ENCODE measurements around the gene UVRAG. TPM values are rescaled to one million over a fixed set of nuclear protein-coding genes. Genes with fewer than 3 reads are reported as not detected.

Gene UVRAG
- total and polyA plus RNA-seq, 2 of the 13 experiments (the other 11 are each of a cell fraction or from before 2014, with no cell fraction given), result 9.7 to 17.3 TPM

- TF ChIP-seq EHMT2 (IDR thresholded peaks at IDR 0.05; ENCODE audit: borderline replicate concordance, low read depth, low read length) (no peak), HNRNPK (IDR thresholded peaks at IDR 0.05; ENCODE audit: low read depth, low read length, poor library complexity, severe bottlenecking) (peak; percentile 39), MEIS2 (CRISPR knock-in tag; IDR thresholded peaks at IDR 0.05) (0 out of 2 replicates have a peak, but pooled peaks have one; percentile 62), ZBTB10 (CRISPR knock-in tag; IDR thresholded peaks at IDR 0.05; ENCODE audit: borderline replicate concordance) (peak; percentile 87), ZNF343 (CRISPR knock-in tag; IDR thresholded peaks at IDR 0.05) (no peak; the same call in 1 of the 2 replicates), XRCC5 (optimal IDR thresholded peaks at IDR 0.05; ENCODE audit: low read length) (peak; percentile 56), ZNF124 (CRISPR knock-in tag; IDR thresholded peaks at IDR 0.05) (peak; percentile 64; the same call in 1 of the 2 replicates), ZNF709 (CRISPR knock-in tag; IDR thresholded peaks at IDR 0.05) (peak; percentile 88), ZNF768 (CRISPR knock-in tag; IDR thresholded peaks at IDR 0.05) (peak; percentile 47; the same call in 1 of the 2 replicates), CBX5 (CRISPR knock-in tag; IDR thresholded peaks at IDR 0.05; ENCODE audit: borderline replicate concordance) (no peak), ZNF207 (IDR thresholded peaks at IDR 0.05; ENCODE audit: borderline replicate concordance) (no peak), ZNF383 (CRISPR knock-in tag; IDR thresholded peaks at IDR 0.05; ENCODE audit: borderline replicate concordance) (no peak), NR1H2 (CRISPR knock-in tag; IDR thresholded peaks at IDR 0.05; ENCODE audit: borderline replicate concordance, low read depth) (no peak), HMG20A (CRISPR knock-in tag; IDR thresholded peaks at IDR 0.05; ENCODE audit: borderline replicate concordance) (0 out of 2 replicates have a peak, but pooled peaks have one; percentile 22), TEAD2 (CRISPR knock-in tag; IDR thresholded peaks at IDR 0.05) (peak; percentile 71; the same call in 1 of the 2 replicates), ZZZ3 (CRISPR knock-in tag; IDR thresholded peaks at IDR 0.05; ENCODE audit: borderline replicate concordance) (no peak), ZNF414 (CRISPR knock-in tag; IDR thresholded peaks at IDR 0.05) (0 out of 2 replicates have a peak, but pooled peaks have one; percentile 64)
- TF ChIP-seq, protein P1, sequence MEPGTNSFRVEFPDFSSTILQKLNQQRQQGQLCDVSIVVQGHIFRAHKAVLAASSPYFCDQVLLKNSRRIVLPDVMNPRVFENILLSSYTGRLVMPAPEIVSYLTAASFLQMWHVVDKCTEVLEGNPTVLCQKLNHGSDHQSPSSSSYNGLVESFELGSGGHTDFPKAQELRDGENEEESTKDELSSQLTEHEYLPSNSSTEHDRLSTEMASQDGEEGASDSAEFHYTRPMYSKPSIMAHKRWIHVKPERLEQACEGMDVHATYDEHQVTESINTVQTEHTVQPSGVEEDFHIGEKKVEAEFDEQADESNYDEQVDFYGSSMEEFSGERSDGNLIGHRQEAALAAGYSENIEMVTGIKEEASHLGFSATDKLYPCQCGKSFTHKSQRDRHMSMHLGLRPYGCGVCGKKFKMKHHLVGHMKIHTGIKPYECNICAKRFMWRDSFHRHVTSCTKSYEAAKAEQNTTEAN (CRISPR knock-in tag; conservative IDR thresholded peaks at IDR 0.05), result peak; percentile 54
- TF ChIP-seq, protein P2, sequence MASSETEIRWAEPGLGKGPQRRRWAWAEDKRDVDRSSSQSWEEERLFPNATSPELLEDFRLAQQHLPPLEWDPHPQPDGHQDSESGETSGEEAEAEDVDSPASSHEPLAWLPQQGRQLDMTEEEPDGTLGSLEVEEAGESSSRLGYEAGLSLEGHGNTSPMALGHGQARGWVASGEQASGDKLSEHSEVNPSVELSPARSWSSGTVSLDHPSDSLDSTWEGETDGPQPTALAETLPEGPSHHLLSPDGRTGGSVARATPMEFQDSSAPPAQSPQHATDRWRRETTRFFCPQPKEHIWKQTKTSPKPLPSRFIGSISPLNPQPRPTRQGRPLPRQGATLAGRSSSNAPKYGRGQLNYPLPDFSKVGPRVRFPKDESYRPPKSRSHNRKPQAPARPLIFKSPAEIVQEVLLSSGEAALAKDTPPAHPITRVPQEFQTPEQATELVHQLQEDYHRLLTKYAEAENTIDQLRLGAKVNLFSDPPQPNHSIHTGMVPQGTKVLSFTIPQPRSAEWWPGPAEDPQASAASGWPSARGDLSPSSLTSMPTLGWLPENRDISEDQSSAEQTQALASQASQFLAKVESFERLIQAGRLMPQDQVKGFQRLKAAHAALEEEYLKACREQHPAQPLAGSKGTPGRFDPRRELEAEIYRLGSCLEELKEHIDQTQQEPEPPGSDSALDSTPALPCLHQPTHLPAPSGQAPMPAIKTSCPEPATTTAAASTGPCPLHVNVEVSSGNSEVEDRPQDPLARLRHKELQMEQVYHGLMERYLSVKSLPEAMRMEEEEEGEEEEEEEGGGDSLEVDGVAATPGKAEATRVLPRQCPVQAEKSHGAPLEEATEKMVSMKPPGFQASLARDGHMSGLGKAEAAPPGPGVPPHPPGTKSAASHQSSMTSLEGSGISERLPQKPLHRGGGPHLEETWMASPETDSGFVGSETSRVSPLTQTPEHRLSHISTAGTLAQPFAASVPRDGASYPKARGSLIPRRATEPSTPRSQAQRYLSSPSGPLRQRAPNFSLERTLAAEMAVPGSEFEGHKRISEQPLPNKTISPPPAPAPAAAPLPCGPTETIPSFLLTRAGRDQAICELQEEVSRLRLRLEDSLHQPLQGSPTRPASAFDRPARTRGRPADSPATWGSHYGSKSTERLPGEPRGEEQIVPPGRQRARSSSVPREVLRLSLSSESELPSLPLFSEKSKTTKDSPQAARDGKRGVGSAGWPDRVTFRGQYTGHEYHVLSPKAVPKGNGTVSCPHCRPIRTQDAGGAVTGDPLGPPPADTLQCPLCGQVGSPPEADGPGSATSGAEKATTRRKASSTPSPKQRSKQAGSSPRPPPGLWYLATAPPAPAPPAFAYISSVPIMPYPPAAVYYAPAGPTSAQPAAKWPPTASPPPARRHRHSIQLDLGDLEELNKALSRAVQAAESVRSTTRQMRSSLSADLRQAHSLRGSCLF (CRISPR knock-in tag; IDR thresholded peaks at IDR 0.05; ENCODE audit: borderline replicate concordance), result peak; percentile 92
Observed at GRCh38 chr11:75768112-75768908, 46.7 kb upstream of the UVRAG start, which contains the start of gene DGAT2 (continued).

Data from HepG2 (cell line).